GM18519 (cell line): ENCODE measurements around the gene COQ8A.

Experiments
- ATAC-seq: cut with Tn5 transposase; IDR thresholded peaks from one replicate; pipeline ENCODE4 v1.9.1; 2021; ENCODE audit warnings: mild to moderate bottlenecking, moderate library complexity; ENCODE audit not compliant: unreplicated experiment, low FRiP score

The COQ8A gene

DNA sequence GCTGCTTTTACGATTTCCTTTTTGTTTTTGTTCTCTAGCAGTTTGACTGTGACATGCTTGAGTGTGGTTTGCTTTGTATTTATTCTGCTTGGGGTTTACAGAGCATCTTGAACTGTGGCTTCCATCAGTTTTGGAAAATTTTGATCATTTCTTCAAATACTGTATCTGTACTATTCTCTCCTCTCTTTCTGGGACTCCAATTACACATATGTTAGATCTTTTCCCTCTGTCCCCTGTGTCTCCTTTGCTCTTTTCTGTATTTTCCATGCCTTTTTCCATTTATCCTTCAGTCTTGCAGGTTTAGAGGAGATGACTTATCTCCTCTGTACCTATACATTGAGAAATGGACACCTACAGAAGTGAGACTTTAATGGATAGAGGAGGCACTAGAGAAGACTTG, 31.7 kb downstream of the COQ8A start:
- ATAC-seq: no peak

DNA sequence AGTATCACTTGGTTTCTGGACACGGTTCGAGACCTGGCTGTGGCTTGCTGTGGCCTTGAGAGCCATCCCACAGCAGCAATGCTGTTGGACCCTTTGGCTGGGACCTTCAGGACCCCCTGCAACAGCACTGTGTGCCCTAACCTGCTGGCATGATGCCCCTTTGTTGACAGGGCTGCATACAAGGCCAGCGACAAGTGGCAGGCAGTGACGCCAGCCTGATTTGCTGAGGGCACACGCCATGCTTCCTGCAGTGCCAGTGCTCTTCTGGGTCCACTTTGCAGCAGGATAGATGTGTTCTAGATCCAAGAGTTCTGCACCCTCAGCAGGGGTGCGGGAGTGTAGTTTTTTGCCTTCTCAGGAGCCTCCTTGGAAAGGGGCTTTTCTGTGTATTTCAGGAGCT, 32.8 kb downstream of the COQ8A start:
- no peak for ATAC-seq

DNA sequence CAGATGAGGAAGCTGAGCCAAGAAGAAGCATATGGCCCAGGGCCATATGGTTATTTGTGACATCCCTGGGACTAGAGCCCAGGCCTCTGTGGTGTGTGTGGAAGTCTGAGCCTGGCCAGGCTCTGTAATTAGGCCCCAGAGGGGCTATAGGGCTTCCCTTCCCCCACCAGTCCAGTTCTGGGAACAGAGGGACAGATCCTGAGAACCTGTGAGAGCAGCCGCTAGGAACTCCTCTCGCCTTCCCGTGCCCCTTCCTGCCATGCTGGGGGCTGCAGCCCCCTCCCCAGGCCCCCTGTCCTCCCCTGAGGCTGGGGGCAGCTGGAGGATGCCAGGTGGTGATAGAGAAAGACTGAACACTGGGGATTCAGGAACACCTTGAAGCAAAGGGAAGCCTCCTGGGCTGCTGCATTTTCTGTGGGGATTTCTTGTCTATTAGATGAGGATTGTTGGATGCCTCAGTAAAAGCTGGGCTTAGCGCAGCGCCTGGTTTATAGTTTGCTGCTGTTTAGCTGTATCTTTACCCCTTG, 33.3 kb downstream of the COQ8A start:
- no peak for ATAC-seq

DNA sequence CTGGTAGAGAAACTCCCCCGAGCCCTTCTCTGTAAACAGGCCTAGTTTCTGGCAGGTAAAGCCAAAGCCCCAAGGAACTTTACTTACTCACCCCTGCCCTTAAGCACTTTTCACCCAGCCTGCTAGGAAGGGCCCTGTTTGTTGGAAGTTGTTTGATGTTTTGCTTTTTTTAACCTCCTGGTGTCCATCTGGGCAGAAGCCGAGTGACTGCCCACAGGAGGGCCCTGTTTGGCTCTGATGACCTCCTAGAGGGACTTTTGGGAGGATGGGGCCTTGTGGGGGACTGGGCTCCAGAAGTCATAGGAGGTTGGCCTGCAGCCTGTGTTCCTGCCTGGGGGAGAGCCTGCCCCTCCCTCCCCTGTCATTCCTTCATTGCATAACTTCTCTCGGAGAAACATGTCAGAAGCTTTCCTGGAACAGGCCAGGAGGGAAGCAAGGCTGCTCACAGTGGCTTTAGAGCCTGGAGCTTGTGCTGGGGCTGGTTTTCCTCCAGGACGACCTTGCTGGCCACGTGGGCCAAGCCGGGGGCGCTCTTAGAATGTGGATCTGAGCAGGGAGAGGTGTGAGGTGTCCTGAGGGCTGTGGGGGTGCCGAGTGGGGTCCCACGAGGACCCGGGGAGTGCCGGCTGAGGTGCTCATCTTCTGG, 33.9 kb downstream of the COQ8A start:
- no peak for ATAC-seq

DNA sequence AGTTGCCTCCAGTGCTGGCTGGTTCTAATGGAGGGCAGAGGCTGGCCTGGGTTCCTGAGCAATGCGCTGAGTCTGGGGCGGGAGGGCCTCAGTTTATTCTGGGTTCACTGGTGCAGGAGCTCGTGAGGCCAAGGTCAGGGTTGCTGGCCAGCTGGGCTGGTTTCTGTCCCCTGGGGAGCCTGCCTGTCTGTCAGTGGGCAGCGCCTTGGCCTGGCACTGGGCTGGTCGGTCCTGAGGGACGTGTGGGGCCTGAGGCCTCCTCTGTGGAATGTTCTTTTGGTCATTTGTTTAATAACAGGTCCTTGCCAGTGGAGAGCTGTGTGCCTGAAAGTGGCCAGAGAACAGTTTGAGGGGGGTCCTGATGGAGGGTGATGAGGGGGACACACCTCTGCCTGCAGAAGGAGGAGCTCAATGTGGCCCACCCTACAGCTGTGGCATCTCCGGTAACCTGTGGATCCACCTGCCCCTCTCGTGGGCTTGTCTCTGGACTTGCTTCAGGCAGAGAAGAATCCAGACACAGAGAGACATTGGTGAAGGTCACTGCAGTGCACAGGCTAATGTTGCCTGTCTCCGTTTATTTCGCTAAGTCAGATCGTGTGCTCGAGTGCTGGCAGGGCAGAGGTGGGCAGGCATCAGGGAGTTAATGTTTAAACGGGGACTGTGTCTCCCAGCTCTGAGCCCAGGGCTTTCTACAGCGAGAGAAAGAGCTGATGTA, 34.6 kb downstream of the COQ8A start:
- no peak for ATAC-seq

DNA sequence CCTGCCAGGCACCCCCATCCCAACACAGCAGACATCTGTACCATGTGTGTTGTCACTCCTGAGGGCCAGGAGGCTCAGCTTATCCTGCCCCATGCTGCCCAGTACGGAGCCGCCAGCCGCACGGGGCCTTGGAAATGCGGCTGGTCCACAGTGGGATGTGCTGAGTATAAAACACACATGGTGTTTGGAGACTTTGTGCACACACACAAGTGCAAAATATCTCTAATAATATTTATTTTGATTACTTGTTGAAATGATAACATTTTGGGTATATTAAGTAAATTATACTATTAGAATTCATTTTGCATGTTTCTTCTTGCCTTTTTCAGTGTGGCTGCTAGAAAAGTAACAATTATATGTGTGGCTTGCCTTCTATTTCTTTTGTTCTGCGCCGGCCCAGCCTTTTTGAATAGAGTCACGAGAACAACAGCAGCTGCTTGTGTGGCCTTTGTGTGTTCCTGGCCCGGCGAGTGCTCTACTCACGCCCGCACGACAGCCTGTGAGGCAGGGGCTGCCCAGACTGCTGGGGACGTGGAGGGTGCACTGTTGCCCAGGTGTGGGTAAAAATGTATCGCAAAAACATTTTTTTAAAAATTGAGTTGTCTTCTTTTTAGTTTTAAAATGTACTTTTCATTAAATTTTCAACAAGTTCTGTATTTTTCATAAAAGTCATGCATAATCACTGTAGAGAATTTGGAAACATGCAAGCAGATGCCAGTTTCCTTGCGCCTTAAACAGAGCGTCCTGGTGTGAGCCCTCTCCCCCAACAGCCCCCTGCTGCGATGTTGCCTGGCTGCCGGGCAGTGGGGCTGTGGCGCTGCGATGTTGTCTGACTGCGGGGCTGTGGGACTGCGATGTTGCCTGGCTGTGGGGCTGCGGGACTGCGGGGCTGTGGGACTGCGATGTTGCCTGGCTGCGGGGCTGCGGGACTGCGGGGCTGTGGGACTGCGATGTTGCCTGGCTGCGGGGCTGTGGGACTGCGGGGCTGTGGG, 35.5 kb downstream of the COQ8A start:
- no peak for ATAC-seq

DNA sequence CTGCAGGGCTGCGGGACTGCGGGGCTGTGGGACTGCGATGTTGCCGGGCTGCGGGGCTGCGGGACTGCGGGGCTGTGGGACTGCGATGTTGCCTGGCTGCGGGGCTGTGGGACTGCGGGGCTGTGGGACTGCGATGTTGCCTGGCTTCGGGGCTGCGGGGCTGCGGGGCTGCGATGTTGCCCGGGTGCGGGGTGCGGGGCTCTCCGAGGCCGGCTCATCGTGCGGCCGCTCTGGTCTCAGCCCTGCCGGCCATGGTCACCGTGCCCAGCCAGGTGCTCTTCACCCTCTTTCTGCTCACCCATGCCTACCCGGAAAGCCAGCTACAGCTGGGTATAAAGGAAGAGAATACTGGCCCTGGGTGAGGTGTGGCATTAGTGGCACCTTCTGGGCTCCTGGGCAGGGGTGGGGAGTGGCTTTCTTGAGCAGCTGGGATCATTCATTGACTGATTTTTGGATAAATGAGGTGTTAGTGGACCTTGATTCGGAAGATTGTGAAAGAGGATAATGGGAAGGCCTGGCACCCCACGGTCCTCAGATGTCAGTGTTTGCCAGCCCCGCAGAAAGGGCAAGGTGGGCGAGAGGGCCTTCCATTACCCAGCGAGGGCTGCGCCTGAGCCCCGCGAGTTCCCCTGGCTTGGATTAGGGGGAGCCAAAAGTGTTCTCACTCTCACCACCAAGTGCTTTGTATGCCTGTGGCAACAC, 36.3 kb downstream of the COQ8A start:
- ATAC-seq: no peak

DNA sequence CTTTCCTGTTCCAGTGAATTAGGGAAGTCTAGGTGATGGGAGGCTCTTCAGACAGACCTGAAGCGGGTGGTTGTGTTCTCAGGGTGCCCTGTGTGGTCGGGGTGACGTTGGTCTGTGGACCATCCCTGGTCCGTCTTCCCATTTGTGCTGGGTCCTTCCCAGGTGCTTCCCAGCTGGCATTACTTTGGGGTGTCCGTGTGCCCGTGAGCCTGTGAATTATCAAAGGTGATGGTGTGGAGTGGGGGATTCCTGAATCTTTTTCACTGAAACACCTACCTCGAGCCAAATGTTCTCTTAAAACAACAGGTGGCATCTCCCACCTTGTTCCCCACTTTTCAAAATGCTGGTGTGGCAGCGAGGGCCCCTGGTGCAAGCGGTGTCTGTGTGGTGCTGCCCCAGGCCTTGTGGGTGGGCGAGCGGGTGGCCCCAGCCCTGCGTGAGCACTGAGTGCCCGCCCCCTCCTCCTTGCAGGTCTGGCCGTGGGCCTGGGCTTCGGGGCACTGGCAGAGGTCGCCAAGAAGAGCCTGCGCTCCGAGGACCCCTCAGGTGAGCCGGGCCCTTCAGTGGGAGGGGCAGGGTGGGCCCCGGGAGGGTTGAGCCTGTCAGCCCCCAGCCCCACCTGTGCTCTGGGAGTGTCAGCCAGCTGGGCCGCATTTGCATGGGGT, 37.0 kb downstream of the COQ8A start:
- ATAC-seq: no peak

DNA sequence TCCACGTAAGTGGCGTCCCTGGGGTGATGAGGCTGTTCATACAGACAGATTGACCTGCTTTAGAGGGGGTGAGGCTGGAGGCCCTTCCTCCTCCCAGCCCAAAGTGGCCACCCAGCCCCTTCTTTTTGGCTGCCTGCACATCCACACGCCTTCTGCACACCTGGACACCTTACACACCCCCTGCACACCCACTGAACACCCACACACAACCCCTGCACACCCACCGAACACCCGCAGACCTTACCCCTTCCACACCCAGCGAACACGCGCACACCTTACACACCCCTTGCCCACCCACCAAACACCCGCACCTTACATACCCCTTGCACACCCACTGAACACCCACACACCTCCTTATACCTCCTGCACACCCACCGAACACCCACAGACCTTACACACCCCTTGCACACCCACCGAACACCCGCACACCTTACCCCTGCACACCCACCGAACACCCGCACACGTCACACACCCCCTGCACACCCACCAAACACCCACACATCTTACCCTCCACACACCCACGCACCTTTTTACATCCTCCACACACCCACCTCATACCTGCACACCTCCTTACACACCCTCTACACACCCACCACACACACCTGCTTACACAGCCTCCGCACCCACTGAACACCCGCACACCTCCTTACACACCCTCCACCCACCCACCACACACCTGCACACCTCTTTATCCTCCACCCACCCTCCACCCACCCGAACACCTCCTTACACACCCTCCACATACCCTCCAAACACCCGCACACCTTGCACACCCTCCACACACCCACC, 37.7 kb downstream of the COQ8A start:
- ATAC-seq: no peak

DNA sequence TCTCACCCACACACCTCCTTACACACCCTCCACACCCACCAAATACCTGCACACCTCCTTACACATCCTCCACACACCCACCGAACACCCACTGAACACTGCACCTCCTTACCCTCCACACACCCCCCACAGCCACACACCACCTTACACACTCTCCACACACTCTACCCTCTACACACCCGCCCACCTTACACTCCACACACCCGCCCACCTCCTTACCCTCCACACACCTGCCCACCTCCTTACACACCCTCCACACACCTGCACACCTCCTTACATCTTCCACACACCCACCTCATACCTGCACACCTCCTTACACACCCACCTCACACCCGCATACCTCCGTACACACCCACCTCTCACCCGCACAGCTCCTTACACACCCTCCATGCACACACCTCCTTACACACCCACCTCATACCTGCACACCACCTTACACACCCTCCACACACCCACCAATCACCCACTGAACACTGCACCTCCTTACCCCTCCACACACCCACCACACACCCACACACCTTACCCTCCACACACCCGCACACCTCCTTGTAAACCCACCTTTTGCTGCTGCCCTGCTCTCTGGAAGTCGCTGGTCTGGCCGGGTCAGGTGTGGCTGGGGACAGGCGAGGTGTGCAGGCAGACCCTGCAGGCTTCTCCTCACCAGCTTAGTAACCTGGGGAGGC, 38.5 kb downstream of the COQ8A start:
- ATAC-seq: no peak

DNA sequence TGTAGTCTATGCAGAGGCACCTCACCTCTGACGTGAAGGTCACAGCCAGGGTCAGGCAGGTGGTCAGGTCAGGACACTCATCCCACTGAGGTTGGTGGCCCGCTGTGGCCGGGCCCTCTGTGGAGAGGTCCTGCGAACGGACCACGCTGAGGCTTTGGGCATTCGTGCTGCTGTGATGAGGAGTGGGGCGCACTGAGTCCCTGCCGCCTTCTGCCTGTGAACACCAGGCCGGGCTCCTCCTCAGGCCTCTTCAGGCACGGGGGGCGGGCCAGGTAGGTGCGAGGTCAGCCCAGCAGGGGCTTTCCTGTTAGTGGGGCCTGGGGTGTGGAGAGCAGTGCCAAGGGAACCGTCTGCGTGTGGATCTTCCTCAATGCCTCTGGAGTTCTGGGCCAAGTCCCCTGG, 39.0 kb downstream of the COQ8A start:
- no peak for ATAC-seq

DNA sequence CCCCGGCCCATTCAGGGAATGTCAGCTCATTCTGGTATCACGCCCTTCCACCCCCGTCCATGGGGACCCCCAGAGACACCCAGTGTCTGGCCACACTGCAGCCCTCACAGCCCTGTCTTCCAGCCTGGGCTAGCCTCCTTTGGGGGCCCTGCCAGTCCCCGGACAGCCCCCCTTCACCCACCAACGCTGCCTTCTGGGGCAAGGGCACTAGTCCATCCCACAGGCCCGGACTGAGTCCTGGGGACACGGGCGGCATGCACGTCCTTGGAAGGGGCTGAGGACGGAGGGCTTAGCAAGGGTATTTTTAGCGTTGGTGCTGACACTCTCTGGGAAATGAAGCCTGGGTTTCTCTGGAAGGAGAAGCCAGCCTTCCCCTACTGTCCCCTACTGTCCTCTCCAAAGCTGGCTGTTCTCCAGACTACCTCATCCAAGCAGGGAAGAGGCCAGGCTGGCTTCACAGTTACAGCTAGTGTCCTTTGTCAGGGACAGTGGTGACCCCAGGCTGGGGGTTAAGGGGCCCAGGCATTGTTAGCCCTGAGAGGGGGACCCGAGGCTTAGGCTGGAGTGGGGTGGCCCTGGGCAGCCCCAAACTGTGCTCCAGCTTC, 39.5 kb downstream of the COQ8A start:
- ATAC-seq: no peak

DNA sequence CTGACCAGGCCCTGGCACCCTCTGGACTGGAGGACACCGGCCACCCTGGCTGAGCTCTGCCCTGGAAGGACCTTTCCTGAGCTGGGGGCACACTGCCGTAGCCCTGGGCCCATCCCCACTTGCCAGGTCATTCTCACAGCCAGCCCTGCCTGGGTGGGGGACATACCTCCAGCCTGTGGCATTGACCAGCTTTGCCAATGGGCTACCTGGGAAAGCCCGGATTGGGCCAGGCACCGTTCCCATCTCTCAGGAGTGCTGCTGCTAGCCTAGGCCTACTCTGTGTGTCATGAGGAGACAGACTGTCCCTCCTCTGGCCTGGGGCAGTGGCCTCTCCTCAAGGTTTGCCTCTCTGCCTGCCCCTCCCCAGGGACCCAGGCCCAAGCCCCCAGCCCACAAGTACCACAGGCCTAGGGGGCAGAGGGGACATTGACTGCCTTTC, 40.0 kb downstream of the COQ8A start:
- ATAC-seq: no peak

DNA sequence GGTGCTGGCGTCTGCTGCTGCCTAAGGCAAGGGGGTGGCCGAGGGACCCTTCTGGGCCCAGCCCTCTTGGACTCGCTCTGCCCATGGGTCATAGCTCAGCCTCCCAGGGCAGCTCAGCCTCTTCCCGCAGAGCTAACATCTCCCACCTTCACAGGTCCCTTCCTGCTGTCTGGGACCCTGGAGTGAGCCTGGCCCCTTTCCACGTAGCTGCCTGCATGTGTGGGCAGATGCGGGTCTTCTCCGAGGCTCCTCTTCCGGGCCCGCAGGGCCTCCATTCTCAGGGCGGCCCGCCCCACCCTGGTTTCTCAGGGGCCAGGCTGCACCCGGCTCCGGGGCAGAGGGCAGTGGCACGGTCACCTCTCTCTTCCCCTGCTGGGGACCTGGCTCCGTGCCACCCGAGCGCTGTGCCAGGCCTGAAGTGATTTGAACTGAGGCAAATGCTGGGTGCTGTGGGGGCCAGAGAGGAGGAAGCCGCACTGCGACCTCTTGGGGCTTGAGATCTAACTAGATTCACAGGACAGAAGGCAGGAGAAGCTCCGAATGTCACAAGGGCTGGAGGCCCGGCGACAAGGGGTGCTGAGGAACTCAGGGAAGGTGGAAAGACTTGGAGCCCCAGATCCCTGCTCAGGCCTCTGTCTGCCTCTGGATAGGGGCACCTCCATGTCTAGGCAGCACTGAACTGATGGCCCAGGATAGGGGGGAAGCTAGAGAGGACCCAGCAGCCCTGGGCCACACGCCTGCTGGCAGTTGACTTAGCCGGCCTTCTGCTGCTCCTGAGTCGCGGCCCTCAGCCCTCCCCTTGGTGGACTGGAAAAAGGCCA, 40.7 kb downstream of the COQ8A start:
- no peak for ATAC-seq

DNA sequence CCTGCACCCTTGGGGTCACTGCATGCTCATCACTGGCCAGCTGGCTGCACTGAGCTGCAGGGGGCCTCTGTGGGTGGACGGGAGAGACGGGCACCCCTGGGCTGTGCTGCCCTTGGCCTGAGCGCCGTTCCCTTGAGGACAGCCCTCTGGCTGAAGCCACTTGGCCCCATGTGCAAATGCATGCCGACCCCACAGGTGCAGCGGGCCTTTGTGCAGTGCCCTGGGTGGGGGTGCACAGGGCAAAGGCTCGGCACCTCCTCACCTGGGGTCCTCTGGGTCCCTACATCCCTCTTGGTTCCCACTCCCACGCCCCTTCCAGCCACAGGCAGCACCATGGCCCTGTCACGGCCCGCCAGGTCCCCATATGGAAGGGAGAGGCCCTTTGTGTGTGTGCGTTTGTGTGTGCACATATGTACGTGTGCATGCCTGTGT, 41.3 kb downstream of the COQ8A start:
- ATAC-seq: no peak

DNA sequence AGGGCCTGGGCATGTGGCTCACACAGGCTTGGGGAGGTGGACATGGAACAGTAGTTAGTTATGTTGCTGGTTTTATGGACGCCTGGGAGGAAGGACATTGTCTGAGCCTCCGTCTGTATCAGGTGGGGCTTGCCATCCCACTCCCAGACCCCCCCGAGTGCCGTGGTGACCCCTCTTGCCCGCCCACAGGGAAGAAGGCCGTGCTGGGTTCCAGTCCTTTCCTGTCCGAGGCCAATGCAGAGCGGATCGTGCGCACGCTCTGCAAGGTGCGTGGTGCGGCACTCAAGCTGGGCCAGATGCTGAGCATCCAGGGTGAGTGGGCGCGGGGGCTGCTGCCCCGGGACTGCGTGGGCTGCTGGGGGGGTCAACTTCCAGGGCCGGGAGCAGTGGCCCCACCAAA, 41.7 kb downstream of the COQ8A start:
- ATAC-seq: no peak
